GM12878 (cell line): ENCODE data around the gene CSK. TPM values are rescaled to one million over a fixed set of nuclear protein-coding genes. Genes with fewer than 3 reads are reported as not detected.
A peak's percentile ranks its signal among the peaks of the same experiment; 100 is the strongest.

Source experiments
- FOXM1 ChIP-seq: IDR thresholded peaks from 2 replicates; pipeline ENCODE4 v1.6.1; 2012; ENCODE audit warnings: low read depth, mild to moderate bottlenecking, inconsistent platforms, low read length, moderate library complexity
- HCFC1 ChIP-seq: fragments of 150-350 bp; IDR thresholded peaks from 2 replicates; pipeline ENCODE4 v1.6.1; 2014; ENCODE audit warnings: low read length
- HDGF ChIP-seq: fragments of 450-650 bp; IDR thresholded peaks from 2 replicates; pipeline ENCODE4 v1.6.1; 2016; ENCODE audit warnings: antibody characterized with exemption
- POU2F2 ChIP-seq: IDR thresholded peaks from 3 replicates; pipeline ENCODE4 v1.6.1; 2011; ENCODE audit warnings: low read depth, mild to moderate bottlenecking, low read length, borderline replicate concordance
- RBBP5 ChIP-seq: fragments of 200-600 bp; sonication (generic); conservative IDR thresholded peaks from 2 replicates; pipeline ENCODE4 v1.6.1; 2016
- RELA ChIP-seq: fragments of 450-650 bp; IDR thresholded peaks from 2 replicates; pipeline ENCODE4 v1.8.0; 2014; ENCODE audit warnings: borderline replicate concordance; ENCODE audit not compliant: partially characterized antibody
- SPI1 ChIP-seq: IDR thresholded peaks from 2 replicates; pipeline ENCODE4 v1.6.1; 2011; ENCODE audit warnings: low read depth, mild to moderate bottlenecking, low read length, moderate library complexity, borderline replicate concordance; ENCODE audit not compliant: insufficient read depth
- SREBF2 ChIP-seq: IDR thresholded peaks from 2 replicates; pipeline ENCODE4 v1.6.1; 2012; ENCODE audit warnings: mild to moderate bottlenecking, low read length
- STAT1 ChIP-seq: fragments of 450-650 bp; conservative IDR thresholded peaks from 2 replicates; pipeline ENCODE4 v1.6.1; 2014; ENCODE audit warnings: antibody characterized with exemption, mild to moderate bottlenecking
- TBL1XR1 ChIP-seq: IDR thresholded peaks from 2 replicates; pipeline ENCODE4 v1.6.1; 2012; ENCODE audit warnings: low read depth, low read length, improper control_type of control experiment
- YBX1 ChIP-seq: fragments of 450-650 bp; IDR thresholded peaks from 2 replicates; pipeline ENCODE4 v1.6.1; 2016; ENCODE audit warnings: antibody characterized with exemption
- polyA plus RNA-seq, 11 experiments: library from polyadenylated mRNA; depleted of rRNA in 4 of 11; unstranded in 6 of 11; stranded (reverse) in 5 of 11; fragments of >200 nt; fragmentation: Nextera tagmentation in 4 of 11; fragmentation: Illumina TruSeq in 1 of 11; extraction: Ambion mirVana in 4 of 11; extraction: Trizol in 1 of 11; gene quantifications; 1 replicate in 1 of 11; 2 replicates in 10 of 11; pipeline versions ENCODE4 v1.2.1 to v1.2.3, GENCODE V29; 2011 to 2016; ENCODE audit warnings: inconsistent platforms in 2 of 11, missing spikeins in 2 of 11, low read depth in 1 of 11
- total RNA-seq, 4 experiments: library from RNA; depleted of rRNA in 3 of 4; stranded (reverse); fragments of >200 nt in 3 of 4; fragmentation: Illumina TruSeq in 1 of 4; extraction: Trizol in 1 of 4; gene quantifications; 2 replicates each; pipeline versions ENCODE4 v1.2.1 to v1.2.3, GENCODE V29; 2013 to 2021
- TF ChIP-seq, protein P1 (sequence below): fragments of 450-650 bp; IDR thresholded peaks from 2 replicates; pipeline ENCODE4 v1.6.1; 2016; ENCODE audit warnings: mild to moderate bottlenecking
- TF ChIP-seq, protein P2 (sequence below): fragments of 450-650 bp; IDR thresholded peaks from 2 replicates; pipeline ENCODE4 v1.6.1; 2018; ENCODE audit warnings: mild to moderate bottlenecking, low read depth, moderate library complexity; ENCODE audit not compliant: partially characterized antibody
- TF ChIP-seq, protein P3 (sequence below): fragments of 450-650 bp; formaldehyde crosslinking; IDR thresholded peaks from 2 replicates; pipeline ENCODE4 v1.5.0; 2022; ENCODE audit warnings: mild to moderate bottlenecking, missing genetic modification characterization
- TF ChIP-seq, protein P4 (sequence below): IDR thresholded peaks from 2 replicates; pipeline ENCODE4 v1.6.1; 2012; ENCODE audit warnings: mild to moderate bottlenecking, low read depth, low read length
- TF ChIP-seq, protein P5 (sequence below): IDR thresholded peaks from 2 replicates; pipeline ENCODE4 v1.6.1; 2011; ENCODE audit warnings: mild to moderate bottlenecking, low read depth, low read length, moderate library complexity; ENCODE audit not compliant: insufficient replicate concordance
- TF ChIP-seq, protein P6 (sequence below): fragments of 450-650 bp; IDR thresholded peaks from 2 replicates; pipeline ENCODE4 v1.6.1; 2017; ENCODE audit warnings: borderline replicate concordance

The CSK gene
- total and polyA plus RNA-seq, 10 of the 15 experiments (the other 5 are each of a cell fraction or from before 2014, with no cell fraction given), result 3.4 to 327 (median 75.8) TPM

DNA sequence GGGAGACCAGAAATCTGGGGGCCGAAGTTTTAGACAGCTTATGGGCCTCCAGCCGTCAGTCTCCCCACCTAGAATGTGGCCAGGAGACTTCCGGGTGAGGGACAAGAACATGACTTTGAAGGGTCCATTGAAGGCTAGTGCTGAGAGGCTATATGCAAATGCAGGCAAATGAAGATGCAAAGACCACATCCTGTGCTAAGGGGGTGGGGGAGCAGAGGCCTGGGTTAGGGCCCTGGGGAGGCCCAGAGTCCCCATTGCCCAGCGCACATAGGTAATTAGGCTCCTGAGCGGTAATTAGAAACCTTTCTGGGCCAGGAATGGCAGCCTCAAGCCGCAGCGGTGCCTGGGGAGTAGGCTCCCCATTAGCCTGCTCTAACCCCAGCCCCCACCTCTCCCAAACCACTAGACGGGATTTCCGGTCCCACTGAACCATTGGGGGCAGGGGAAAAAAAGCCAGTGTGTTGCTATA, 6.8 kb downstream of the CSK start (continued):
- TF ChIP-seq, protein P1, sequence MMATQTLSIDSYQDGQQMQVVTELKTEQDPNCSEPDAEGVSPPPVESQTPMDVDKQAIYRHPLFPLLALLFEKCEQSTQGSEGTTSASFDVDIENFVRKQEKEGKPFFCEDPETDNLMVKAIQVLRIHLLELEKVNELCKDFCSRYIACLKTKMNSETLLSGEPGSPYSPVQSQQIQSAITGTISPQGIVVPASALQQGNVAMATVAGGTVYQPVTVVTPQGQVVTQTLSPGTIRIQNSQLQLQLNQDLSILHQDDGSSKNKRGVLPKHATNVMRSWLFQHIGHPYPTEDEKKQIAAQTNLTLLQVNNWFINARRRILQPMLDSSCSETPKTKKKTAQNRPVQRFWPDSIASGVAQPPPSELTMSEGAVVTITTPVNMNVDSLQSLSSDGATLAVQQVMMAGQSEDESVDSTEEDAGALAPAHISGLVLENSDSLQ, result peak; percentile 60; the same call in 1 of the 2 replicates
- TF ChIP-seq POU2F2, result peak; percentile 100
- no peak for TF ChIP-seq RELA
- TF ChIP-seq, protein P2, sequence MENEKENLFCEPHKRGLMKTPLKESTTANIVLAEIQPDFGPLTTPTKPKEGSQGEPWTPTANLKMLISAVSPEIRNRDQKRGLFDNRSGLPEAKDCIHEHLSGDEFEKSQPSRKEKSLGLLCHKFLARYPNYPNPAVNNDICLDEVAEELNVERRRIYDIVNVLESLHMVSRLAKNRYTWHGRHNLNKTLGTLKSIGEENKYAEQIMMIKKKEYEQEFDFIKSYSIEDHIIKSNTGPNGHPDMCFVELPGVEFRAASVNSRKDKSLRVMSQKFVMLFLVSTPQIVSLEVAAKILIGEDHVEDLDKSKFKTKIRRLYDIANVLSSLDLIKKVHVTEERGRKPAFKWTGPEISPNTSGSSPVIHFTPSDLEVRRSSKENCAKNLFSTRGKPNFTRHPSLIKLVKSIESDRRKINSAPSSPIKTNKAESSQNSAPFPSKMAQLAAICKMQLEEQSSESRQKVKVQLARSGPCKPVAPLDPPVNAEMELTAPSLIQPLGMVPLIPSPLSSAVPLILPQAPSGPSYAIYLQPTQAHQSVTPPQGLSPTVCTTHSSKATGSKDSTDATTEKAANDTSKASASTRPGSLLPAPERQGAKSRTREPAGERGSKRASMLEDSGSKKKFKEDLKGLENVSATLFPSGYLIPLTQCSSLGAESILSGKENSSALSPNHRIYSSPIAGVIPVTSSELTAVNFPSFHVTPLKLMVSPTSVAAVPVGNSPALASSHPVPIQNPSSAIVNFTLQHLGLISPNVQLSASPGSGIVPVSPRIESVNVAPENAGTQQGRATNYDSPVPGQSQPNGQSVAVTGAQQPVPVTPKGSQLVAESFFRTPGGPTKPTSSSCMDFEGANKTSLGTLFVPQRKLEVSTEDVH, result no peak
- no peak for TF ChIP-seq YBX1
- TF ChIP-seq HCFC1, result no peak
- TF ChIP-seq TBL1XR1, result peak; percentile 93
- no peak for TF ChIP-seq RBBP5
- TF ChIP-seq FOXM1, result no peak
- TF ChIP-seq HDGF, result no peak
- TF ChIP-seq, protein P3, sequence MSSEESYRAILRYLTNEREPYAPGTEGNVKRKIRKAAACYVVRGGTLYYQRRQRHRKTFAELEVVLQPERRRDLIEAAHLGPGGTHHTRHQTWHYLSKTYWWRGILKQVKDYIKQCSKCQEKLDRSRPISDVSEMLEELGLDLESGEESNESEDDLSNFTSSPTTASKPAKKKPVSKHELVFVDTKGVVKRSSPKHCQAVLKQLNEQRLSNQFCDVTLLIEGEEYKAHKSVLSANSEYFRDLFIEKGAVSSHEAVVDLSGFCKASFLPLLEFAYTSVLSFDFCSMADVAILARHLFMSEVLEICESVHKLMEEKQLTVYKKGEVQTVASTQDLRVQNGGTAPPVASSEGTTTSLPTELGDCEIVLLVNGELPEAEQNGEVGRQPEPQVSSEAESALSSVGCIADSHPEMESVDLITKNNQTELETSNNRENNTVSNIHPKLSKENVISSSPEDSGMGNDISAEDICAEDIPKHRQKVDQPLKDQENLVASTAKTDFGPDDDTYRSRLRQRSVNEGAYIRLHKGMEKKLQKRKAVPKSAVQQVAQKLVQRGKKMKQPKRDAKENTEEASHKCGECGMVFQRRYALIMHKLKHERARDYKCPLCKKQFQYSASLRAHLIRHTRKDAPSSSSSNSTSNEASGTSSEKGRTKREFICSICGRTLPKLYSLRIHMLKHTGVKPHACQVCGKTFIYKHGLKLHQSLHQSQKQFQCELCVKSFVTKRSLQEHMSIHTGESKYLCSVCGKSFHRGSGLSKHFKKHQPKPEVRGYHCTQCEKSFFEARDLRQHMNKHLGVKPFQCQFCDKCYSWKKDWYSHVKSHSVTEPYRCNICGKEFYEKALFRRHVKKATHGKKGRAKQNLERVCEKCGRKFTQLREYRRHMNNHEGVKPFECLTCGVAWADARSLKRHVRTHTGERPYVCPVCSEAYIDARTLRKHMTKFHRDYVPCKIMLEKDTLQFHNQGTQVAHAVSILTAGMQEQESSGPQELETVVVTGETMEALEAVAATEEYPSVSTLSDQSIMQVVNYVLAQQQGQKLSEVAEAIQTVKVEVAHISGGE (CRISPR knock-in tag), result no peak
- TF ChIP-seq, protein P4, sequence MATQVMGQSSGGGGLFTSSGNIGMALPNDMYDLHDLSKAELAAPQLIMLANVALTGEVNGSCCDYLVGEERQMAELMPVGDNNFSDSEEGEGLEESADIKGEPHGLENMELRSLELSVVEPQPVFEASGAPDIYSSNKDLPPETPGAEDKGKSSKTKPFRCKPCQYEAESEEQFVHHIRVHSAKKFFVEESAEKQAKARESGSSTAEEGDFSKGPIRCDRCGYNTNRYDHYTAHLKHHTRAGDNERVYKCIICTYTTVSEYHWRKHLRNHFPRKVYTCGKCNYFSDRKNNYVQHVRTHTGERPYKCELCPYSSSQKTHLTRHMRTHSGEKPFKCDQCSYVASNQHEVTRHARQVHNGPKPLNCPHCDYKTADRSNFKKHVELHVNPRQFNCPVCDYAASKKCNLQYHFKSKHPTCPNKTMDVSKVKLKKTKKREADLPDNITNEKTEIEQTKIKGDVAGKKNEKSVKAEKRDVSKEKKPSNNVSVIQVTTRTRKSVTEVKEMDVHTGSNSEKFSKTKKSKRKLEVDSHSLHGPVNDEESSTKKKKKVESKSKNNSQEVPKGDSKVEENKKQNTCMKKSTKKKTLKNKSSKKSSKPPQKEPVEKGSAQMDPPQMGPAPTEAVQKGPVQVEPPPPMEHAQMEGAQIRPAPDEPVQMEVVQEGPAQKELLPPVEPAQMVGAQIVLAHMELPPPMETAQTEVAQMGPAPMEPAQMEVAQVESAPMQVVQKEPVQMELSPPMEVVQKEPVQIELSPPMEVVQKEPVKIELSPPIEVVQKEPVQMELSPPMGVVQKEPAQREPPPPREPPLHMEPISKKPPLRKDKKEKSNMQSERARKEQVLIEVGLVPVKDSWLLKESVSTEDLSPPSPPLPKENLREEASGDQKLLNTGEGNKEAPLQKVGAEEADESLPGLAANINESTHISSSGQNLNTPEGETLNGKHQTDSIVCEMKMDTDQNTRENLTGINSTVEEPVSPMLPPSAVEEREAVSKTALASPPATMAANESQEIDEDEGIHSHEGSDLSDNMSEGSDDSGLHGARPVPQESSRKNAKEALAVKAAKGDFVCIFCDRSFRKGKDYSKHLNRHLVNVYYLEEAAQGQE, result 0 out of 2 replicates have a peak, but pooled peaks have one; percentile 22
- TF ChIP-seq STAT1, result no peak
- TF ChIP-seq, protein P5, sequence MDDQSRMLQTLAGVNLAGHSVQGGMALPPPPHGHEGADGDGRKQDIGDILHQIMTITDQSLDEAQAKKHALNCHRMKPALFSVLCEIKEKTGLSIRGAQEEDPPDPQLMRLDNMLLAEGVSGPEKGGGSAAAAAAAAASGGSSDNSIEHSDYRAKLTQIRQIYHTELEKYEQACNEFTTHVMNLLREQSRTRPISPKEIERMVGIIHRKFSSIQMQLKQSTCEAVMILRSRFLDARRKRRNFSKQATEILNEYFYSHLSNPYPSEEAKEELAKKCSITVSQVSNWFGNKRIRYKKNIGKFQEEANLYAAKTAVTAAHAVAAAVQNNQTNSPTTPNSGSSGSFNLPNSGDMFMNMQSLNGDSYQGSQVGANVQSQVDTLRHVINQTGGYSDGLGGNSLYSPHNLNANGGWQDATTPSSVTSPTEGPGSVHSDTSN, result peak; percentile 41
- TF ChIP-seq SPI1, result no peak
- TF ChIP-seq SREBF2, result no peak
- TF ChIP-seq, protein P6, sequence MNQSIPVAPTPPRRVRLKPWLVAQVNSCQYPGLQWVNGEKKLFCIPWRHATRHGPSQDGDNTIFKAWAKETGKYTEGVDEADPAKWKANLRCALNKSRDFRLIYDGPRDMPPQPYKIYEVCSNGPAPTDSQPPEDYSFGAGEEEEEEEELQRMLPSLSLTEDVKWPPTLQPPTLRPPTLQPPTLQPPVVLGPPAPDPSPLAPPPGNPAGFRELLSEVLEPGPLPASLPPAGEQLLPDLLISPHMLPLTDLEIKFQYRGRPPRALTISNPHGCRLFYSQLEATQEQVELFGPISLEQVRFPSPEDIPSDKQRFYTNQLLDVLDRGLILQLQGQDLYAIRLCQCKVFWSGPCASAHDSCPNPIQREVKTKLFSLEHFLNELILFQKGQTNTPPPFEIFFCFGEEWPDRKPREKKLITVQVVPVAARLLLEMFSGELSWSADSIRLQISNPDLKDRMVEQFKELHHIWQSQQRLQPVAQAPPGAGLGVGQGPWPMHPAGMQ, result no peak
